Psoas muscle (tissue), 8 donors: ENCODE data around the gene C4BPB. TPM values are rescaled to one million over a fixed set of nuclear protein-coding genes. Genes with fewer than 3 reads are reported as not detected.

Experiments
- ATAC-seq, 4 donors: fragments of 200-7000 bp; cut with Tn5 transposase; one replicate each; pipeline ENCODE4 v1.9.1; 2020; ENCODE audit warnings: moderate library complexity in 3 of 4, mild to moderate bottlenecking in 2 of 4
- DNase-seq, 2 donors: peaks; one replicate each; pipeline ENCODE4 v3.0.0-alpha.2; 2020
- H3K27ac ChIP-seq: fragments of 200-600 bp; one replicate; pipeline ENCODE4 v1.8.0; 2022
- H3K27me3 ChIP-seq, 3 donors: fragments of 200-600 bp in 1 of 3; one replicate each; pipeline versions ENCODE4 v1.6.1 to v1.8.0; 2013 to 2022; ENCODE audit warnings: low read length in 2 of 3, mild to moderate bottlenecking in 2 of 3, moderate library complexity in 1 of 3; ENCODE audit not compliant: insufficient read depth in 3 of 3
- H3K36me3 ChIP-seq, 2 donors: fragments of 200-600 bp in 1 of 2; one replicate each; pipeline versions ENCODE4 v1.6.1 to v1.8.0; 2013 to 2022; ENCODE audit warnings: low read depth in 1 of 2, mild to moderate bottlenecking in 1 of 2, moderate library complexity in 1 of 2; ENCODE audit not compliant: insufficient read depth in 1 of 2
- H3K4me1 ChIP-seq: fragments of 200-600 bp; one replicate; pipeline ENCODE4 v1.8.0; 2022
- H3K4me3 ChIP-seq: fragments of 200-600 bp; one replicate; pipeline ENCODE4 v1.8.0; 2022; ENCODE audit warnings: mild to moderate bottlenecking
- H3K9me3 ChIP-seq: fragments of 200-600 bp; one replicate; pipeline ENCODE4 v1.8.0; 2022
- CTCF ChIP-seq: fragments of 200-600 bp; IDR thresholded peaks from one replicate; pipeline ENCODE4 v1.8.0; 2022; ENCODE audit warnings: antibody characterized with exemption
- WGBS, 3 donors: extraction: QIAGEN DNeasy Blood & Tissue Kit; methylation state at CpG; one replicate each; pipeline versions ENCODE4 v1.1.6 to v1.1.7; 2013; 5-methylcytosine and 5-hydroxymethylcytosine counted together
- intact Hi-C, 2 donors: fragments of 100-400 bp; cut with DNase I; formaldehyde crosslinking; loops; one replicate each; pipeline versions ENCODE4 v1.11.0 to v1.14.2; 2022
- polyA plus RNA-seq, 3 donors: library from polyadenylated mRNA; stranded (reverse); fragments of 200-250 nt; gene quantifications; one replicate each; pipeline ENCODE4 v1.2.3, GENCODE V29; 2013
- total RNA-seq, 4 donors: library from RNA; stranded (reverse); fragmentation: NEBNext Ultra II Directional in 2 of 4; extraction: Animal tissue kit (Norgen Biotek cat#: 25700) in 2 of 4; gene quantifications; one replicate each; pipeline versions ENCODE4 v1.2.1 to v1.2.4, GENCODE V29; 2021 to 2023
- donor health status: healthy with polysubstance abuse.
- donor health status: DM: no; HTN: no; CAD: no; lungs with moderate emphysema.
- donor health status: Bipolar disorder and iron deficiency.
- donor health status: healthy.
- donor health status: DM: yes; HTN: yes; CAD: no.
- donor health status: DM: no; HTN: no; CAD: no.
- donor health status: DM: no; HTN: no; CAD: no.
- donor health status: DM: yes; HTN: yes; CAD: no.

The C4BPB gene
- total and polyA plus RNA-seq, 7 donors = 0.08 to 0.48 (median 0.25) TPM; not detected in 2

- no peaks in the 10 kb centered on the region for H3K4me1 ChIP-seq
- H3K27me3 ChIP-seq = peaks cover 0 to 4% (median 0%) of the 10 kb centered on the region in 3 donors
- no peak for TF ChIP-seq CTCF
- no peaks in the 10 kb centered on the region for H3K9me3 ChIP-seq
- no peak overlapping the region for H3K4me3 ChIP-seq
- 63 to 70% (median 67%) methylated on average over 2 of the region's 2 CpGs for WGBS, 3 donors
- no peak for ATAC-seq
- intact Hi-C loops = loop anchor here in 1 of 2 donors (5.0 kb wide), 1 partner anchor 50 kb away; no protein-coding TSS in a partner anchor
- H3K27ac ChIP-seq = no peak overlapping the region
- H3K36me3 ChIP-seq = no peaks in the 10 kb centered on the region
- no peak for DNase-seq
These were observed 24.1 kb downstream of the C4BPB start for GRCh38 chr1:207112616-207113296.

GRCh38 chr1:207115269-207115668, 26.6 kb downstream of the C4BPB start:
- 61 to 63% (median 62%) methylated on average over 5 of the region's 5 CpGs for WGBS, 3 donors
- no peak overlapping the region for H3K27ac ChIP-seq
- no peak for DNase-seq
- no peaks in the 10 kb centered on the region for H3K9me3 ChIP-seq
- peaks cover 0 to 4% (median 0%) of the 10 kb centered on the region in 3 donors for H3K27me3 ChIP-seq
- ATAC-seq = no peak
- no peak for TF ChIP-seq CTCF
- no peaks in the 10 kb centered on the region for H3K4me1 ChIP-seq
- intact Hi-C loops = no loop called here
- no peak overlapping the region for H3K4me3 ChIP-seq
- H3K36me3 ChIP-seq = no peaks in the 10 kb centered on the region

GRCh38 chr1:207124389-207124788, 35.7 kb downstream of the C4BPB start:
- H3K4me3 ChIP-seq = no peak overlapping the region

DNA sequence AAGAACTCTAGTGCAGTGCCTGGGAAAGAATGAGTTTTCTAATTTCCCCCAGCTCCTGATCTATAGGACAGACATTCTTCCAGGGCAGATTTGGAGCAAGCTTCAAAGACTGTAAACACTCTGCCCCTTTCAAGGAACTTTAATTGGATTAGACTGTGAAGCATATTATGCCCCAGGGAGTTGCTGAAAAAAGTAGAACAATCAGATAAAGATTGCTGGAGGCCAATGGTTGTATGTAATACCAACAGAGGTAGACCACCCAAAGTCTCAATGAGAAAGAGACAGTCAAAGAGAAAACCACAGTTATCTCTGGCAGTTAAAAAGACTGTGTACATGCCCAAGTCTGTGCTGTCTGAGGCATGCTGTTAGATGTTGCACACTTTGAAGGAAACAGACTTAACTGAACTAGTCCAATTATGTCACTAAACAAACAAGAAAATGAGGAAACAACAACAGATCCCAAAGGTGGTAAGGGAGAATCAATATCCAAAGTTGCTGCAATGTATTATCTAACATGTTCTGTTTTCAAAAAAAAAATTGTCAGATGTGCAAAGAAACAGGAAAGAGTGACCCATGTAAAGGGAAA, 39.8 kb downstream of the C4BPB start:
- no peaks in the 10 kb centered on the region for H3K4me1 ChIP-seq
- DNase-seq (no peak), ATAC-seq (no peak)
- peaks cover 25% of the 10 kb centered on the region for H3K9me3 ChIP-seq
- no peak overlapping the region for H3K4me3 ChIP-seq
- H3K27me3 ChIP-seq = no peaks in the 10 kb centered on the region
- no peaks in the 10 kb centered on the region for H3K36me3 ChIP-seq
- intact Hi-C loops = no loop called here
- no peak for TF ChIP-seq CTCF
- H3K27ac ChIP-seq = no peak overlapping the region

More at GRCh38 chr1:207124389-207124788, 35.7 kb downstream of the C4BPB start:
- TF ChIP-seq CTCF = no peak
- 83 to 88% (median 85%) methylated on average over 3 of the region's 3 CpGs for WGBS, 3 donors
- intact Hi-C loops = no loop called here
- no peak overlapping the region for H3K27ac ChIP-seq
- H3K9me3 ChIP-seq = peaks cover 15% of the 10 kb centered on the region
- H3K4me1 ChIP-seq = no peaks in the 10 kb centered on the region
- H3K36me3 ChIP-seq = no peaks in the 10 kb centered on the region
- no peak for ATAC-seq
- no peak for DNase-seq
- no peaks in the 10 kb centered on the region for H3K27me3 ChIP-seq
